Sigmoid colon (tissue), 4 donors: Measurements from ENCODE around the gene MAD1L1.
"Not testable (repeated sequence)": the region's sequence is repeated elsewhere in the genome, so short reads cannot be mapped to it uniquely, and the experiment has no call there.

Source experiments
- CTCF ChIP-seq, 4 experiments: fragments of 450-650 bp in 3 of 4; fragments of 200-600 bp in 1 of 4; IDR thresholded peaks; one replicate each; pipeline ENCODE4 v1.5.1; 2016 to 2019; ENCODE audit warnings: antibody characterized with exemption in 4 of 4, mild to moderate bottlenecking in 3 of 4, moderate library complexity in 2 of 4
- EP300 ChIP-seq, 4 donors: sonication (generic); formaldehyde crosslinking; IDR thresholded peaks; one replicate each; pipeline ENCODE4 v1.6.1; 2017; ENCODE audit warnings: antibody characterized with exemption in 4 of 4
- POLR2A ChIP-seq, 2 donors: fragments of 450-650 bp; IDR thresholded peaks; one replicate each; pipeline ENCODE4 v1.6.1; 2016; ENCODE audit warnings: antibody characterized with exemption in 2 of 2, mild to moderate bottlenecking in 2 of 2, moderate library complexity in 2 of 2
- POLR2AphosphoS5 ChIP-seq, 4 donors: sonication (generic); formaldehyde crosslinking; IDR thresholded peaks; one replicate each; pipeline ENCODE4 v1.6.1; 2017; ENCODE audit warnings: antibody characterized with exemption in 4 of 4

- not testable (repeated sequence) for TF ChIP-seq CTCF, POLR2A, POLR2AphosphoS5, EP300 (IDR thresholded peaks at IDR 0.05)
Observed at GRCh38 chr7:1824882-1825646, 407.7 kb downstream of the MAD1L1 start.
